ENCODE data around the gene FHL1.

FHL1 gene

GRCh38 chrX:136162827-136163570 lies 15.7 kb downstream of the FHL1 start:
- no peak overlapping the region for H2AK5ac ChIP-seq (ENCODE audit: low read length)
- H3K9me3 ChIP-seq (ENCODE audit: insufficient read depth, low read depth, low read length): no peaks in the 10 kb centered on the region
- H3K79me1 ChIP-seq (ENCODE audit: low read length): no peaks in the 10 kb centered on the region
- H2AFZ ChIP-seq (ENCODE audit: insufficient read depth, low read length, poor library complexity): no peak overlapping the region
- no peak overlapping the region for H3K18ac ChIP-seq (ENCODE audit: low read length)
- no peaks in the 10 kb centered on the region for H3K27me3 ChIP-seq (ENCODE audit: insufficient read depth, low read length)
- H4K8ac ChIP-seq (ENCODE audit: low read depth, low read length): no peak overlapping the region
- no peak overlapping the region for H3K4ac ChIP-seq (ENCODE audit: low read depth, low read length)
- no peak overlapping the region for H3K4me2 ChIP-seq (ENCODE audit: low read length)
- H2BK12ac ChIP-seq (ENCODE audit: low read length): no peak overlapping the region
- DNase-seq: peak in 1 of 2 donors; percentile 58
- no peak overlapping the region for H3K27ac ChIP-seq (ENCODE audit: low read depth, low read length)
- H3K23ac ChIP-seq (ENCODE audit: low read length): no peak overlapping the region
- no peaks in the 10 kb centered on the region for H3K4me1 ChIP-seq (ENCODE audit: control insufficient read depth in 1 of 2, insufficient read depth in 2 of 2, low read length in 2 of 2)
- H3K4me3 ChIP-seq (ENCODE audit: low read depth, low read length): no peak overlapping the region
- no peaks in the 10 kb centered on the region for H3K36me3 ChIP-seq (ENCODE audit: control insufficient read depth in 1 of 2, insufficient read depth in 2 of 2, low read length in 2 of 2)
- H4K91ac ChIP-seq (ENCODE audit: low read depth, low read length): no peak overlapping the region
- H4K12ac ChIP-seq (ENCODE audit: low read depth, low read length): no peak overlapping the region
- no CpG with 5 or more reads among the region's 9 CpGs for WGBS (ENCODE audit: extremely low coverage, insufficient coverage, insufficient read length)
- H3K14ac ChIP-seq (ENCODE audit: low read length): no peak overlapping the region
- H2BK5ac ChIP-seq (ENCODE audit: low read depth, low read length, poor library complexity): no peak overlapping the region
- no peak overlapping the region for H3K9ac ChIP-seq (ENCODE audit: low read length)
- no peaks in the 10 kb centered on the region for H3K79me2 ChIP-seq (ENCODE audit: control insufficient read depth, insufficient read depth, low read length, poor library complexity)
- H2BK120ac ChIP-seq (ENCODE audit: insufficient read depth, low read length, poor library complexity): no peak overlapping the region

DNA sequence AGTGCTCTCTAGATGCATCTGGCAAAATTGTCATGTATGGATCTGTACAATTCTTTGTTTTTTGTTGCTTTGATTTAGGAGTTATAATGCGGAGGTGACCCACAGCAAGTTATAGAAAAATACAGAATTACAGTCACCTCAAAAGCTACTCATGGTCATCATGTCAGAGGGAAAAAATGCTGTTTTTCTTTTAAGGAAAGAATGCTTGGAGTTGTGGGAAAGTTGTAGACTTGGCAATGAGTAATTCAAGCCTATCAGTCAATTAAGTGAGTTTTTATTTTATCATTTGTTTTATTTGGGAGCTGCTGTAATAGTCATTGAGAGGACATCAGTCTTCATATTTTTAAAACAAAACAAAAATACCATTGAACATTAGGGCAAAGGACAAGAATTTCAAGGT lies 16.4 kb downstream of the FHL1 start:
- Histone ChIP-seq H3K4ac (ENCODE audit: low read depth, low read length) (no peak overlapping the region), H3K18ac (ENCODE audit: low read length) (no peak overlapping the region), H3K27me3 (ENCODE audit: insufficient read depth, low read length) (no peaks in the 10 kb centered on the region), H3K4me2 (ENCODE audit: low read length) (no peak overlapping the region), H2BK12ac (ENCODE audit: low read length) (no peak overlapping the region), H3K27ac (ENCODE audit: low read depth, low read length) (no peak overlapping the region), H3K36me3 (ENCODE audit: control insufficient read depth in 1 of 2, insufficient read depth in 2 of 2, low read length in 2 of 2) (no peaks in the 10 kb centered on the region), H3K23ac (ENCODE audit: low read length) (no peak overlapping the region), H3K79me2 (ENCODE audit: control insufficient read depth, insufficient read depth, low read length, poor library complexity) (no peaks in the 10 kb centered on the region), H4K8ac (ENCODE audit: low read depth, low read length) (no peak overlapping the region), H3K14ac (ENCODE audit: low read length) (no peak overlapping the region), H3K9ac (ENCODE audit: low read length) (no peak overlapping the region), H3K4me3 (ENCODE audit: low read depth, low read length) (no peak overlapping the region), H3K4me1 (ENCODE audit: control insufficient read depth in 1 of 2, insufficient read depth in 2 of 2, low read length in 2 of 2) (no peaks in the 10 kb centered on the region), H3K79me1 (ENCODE audit: low read length) (no peaks in the 10 kb centered on the region), H4K12ac (ENCODE audit: low read depth, low read length) (no peak overlapping the region), H4K91ac (ENCODE audit: low read depth, low read length) (no peak overlapping the region), H2BK5ac (ENCODE audit: low read depth, low read length, poor library complexity) (no peak overlapping the region), H2AFZ (ENCODE audit: insufficient read depth, low read length, poor library complexity) (no peak overlapping the region), H3K9me3 (ENCODE audit: insufficient read depth, low read depth, low read length) (no peaks in the 10 kb centered on the region), H2AK5ac (ENCODE audit: low read length) (no peak overlapping the region), H2BK120ac (ENCODE audit: insufficient read depth, low read length, poor library complexity) (no peak overlapping the region)
- DNase-seq: peak in 1 of 2 donors; percentile 34
- WGBS (ENCODE audit: extremely low coverage, insufficient coverage, insufficient read length): no CpG with 5 or more reads among the region's 1 CpG

- no CpG with 5 or more reads among the region's 3 CpGs for WGBS (ENCODE audit: extremely low coverage, insufficient coverage, insufficient read length)
- Histone ChIP-seq H3K18ac (ENCODE audit: low read length) (no peak overlapping the region), H3K4me1 (ENCODE audit: control insufficient read depth in 1 of 2, insufficient read depth in 2 of 2, low read length in 2 of 2) (peaks cover 0 to 2% of the 10 kb centered on the region in 2 experiments), H2AFZ (ENCODE audit: insufficient read depth, low read length, poor library complexity) (no peak overlapping the region), H3K4ac (ENCODE audit: low read depth, low read length) (no peak overlapping the region), H3K4me2 (ENCODE audit: low read length) (no peak overlapping the region), H2BK5ac (ENCODE audit: low read depth, low read length, poor library complexity) (no peak overlapping the region), H3K4me3 (ENCODE audit: low read depth, low read length) (no peak overlapping the region), H4K8ac (ENCODE audit: low read depth, low read length) (no peak overlapping the region), H3K14ac (ENCODE audit: low read length) (no peak overlapping the region), H3K79me2 (ENCODE audit: control insufficient read depth, insufficient read depth, low read length, poor library complexity) (no peaks in the 10 kb centered on the region), H3K36me3 (ENCODE audit: control insufficient read depth in 1 of 2, insufficient read depth in 2 of 2, low read length in 2 of 2) (no peaks in the 10 kb centered on the region), H2BK120ac (ENCODE audit: insufficient read depth, low read length, poor library complexity) (no peak overlapping the region), H3K9ac (ENCODE audit: low read length) (no peak overlapping the region), H3K79me1 (ENCODE audit: low read length) (no peaks in the 10 kb centered on the region), H3K9me3 (ENCODE audit: insufficient read depth, low read depth, low read length) (no peaks in the 10 kb centered on the region), H2AK5ac (ENCODE audit: low read length) (no peak overlapping the region), H2BK12ac (ENCODE audit: low read length) (no peak overlapping the region), H3K23ac (ENCODE audit: low read length) (no peak overlapping the region), H3K27ac (ENCODE audit: low read depth, low read length) (no peak overlapping the region), H4K91ac (ENCODE audit: low read depth, low read length) (no peak overlapping the region), H4K12ac (ENCODE audit: low read depth, low read length) (no peak overlapping the region), H3K27me3 (ENCODE audit: insufficient read depth, low read length) (no peaks in the 10 kb centered on the region)
- DNase-seq: no peak
Observed at GRCh38 chrX:136165406-136165805, 18.1 kb downstream of the FHL1 start.

DNA sequence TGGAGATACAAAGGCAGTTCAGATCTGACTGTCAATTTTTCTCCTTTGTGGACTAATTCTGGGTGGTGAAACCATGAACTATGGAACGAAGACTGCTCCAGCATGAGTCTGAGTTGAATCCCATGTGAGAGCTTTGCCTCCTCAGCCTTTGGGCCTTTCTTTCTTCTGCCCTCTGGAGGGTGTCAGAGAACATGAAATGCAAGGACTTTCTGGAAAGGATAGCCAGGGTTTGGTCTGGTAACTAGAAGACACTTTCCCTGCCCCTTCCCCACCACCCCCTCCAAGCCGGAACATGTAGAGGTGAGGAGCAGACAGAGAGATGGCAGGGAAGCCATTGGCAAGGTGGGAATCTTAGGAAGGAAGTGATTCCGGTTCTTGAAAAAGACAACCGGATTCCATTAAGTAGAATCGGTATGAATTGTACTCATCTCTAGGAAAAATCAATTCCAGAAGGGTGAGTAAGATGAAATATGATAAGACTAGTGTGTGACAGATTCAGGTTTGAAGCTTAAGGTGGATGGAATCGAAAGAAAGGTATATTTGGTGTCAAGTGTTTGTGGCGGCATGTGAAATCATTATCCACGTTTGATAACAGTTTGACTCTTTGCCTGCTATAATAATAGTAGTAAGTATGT lies 19.0 kb downstream of the FHL1 start:
- no peaks in the 10 kb centered on the region for H3K9me3 ChIP-seq (ENCODE audit: insufficient read depth, low read depth, low read length)
- no peaks in the 10 kb centered on the region for H3K36me3 ChIP-seq (ENCODE audit: control insufficient read depth in 1 of 2, insufficient read depth in 2 of 2, low read length in 2 of 2)
- WGBS (ENCODE audit: extremely low coverage, insufficient coverage, insufficient read length): no CpG with 5 or more reads among the region's 8 CpGs
- H3K27me3 ChIP-seq (ENCODE audit: insufficient read depth, low read length): no peaks in the 10 kb centered on the region
- H2BK120ac ChIP-seq (ENCODE audit: insufficient read depth, low read length, poor library complexity): no peak overlapping the region
- no peak overlapping the region for H3K4me2 ChIP-seq (ENCODE audit: low read length)
- H4K8ac ChIP-seq (ENCODE audit: low read depth, low read length): no peak overlapping the region
- no peak overlapping the region for H3K18ac ChIP-seq (ENCODE audit: low read length)
- peaks cover 0 to 2% of the 10 kb centered on the region in 2 experiments for H3K4me1 ChIP-seq (ENCODE audit: control insufficient read depth in 1 of 2, insufficient read depth in 2 of 2, low read length in 2 of 2)
- H3K14ac ChIP-seq (ENCODE audit: low read length): no peak overlapping the region
- H2AFZ ChIP-seq (ENCODE audit: insufficient read depth, low read length, poor library complexity): no peak overlapping the region
- no peak overlapping the region for H3K4ac ChIP-seq (ENCODE audit: low read depth, low read length)
- no peak overlapping the region for H4K91ac ChIP-seq (ENCODE audit: low read depth, low read length)
- no peak overlapping the region for H3K9ac ChIP-seq (ENCODE audit: low read length)
- H3K79me2 ChIP-seq (ENCODE audit: control insufficient read depth, insufficient read depth, low read length, poor library complexity): no peaks in the 10 kb centered on the region
- no peak overlapping the region for H3K27ac ChIP-seq (ENCODE audit: low read depth, low read length)
- no peak overlapping the region for H4K12ac ChIP-seq (ENCODE audit: low read depth, low read length)
- no peak overlapping the region for H2AK5ac ChIP-seq (ENCODE audit: low read length)
- no peak overlapping the region for H2BK12ac ChIP-seq (ENCODE audit: low read length)
- H3K23ac ChIP-seq (ENCODE audit: low read length): no peak overlapping the region
- no peak overlapping the region for H3K4me3 ChIP-seq (ENCODE audit: low read depth, low read length)
- DNase-seq: peak; percentile 34 to 72
- no peaks in the 10 kb centered on the region for H3K79me1 ChIP-seq (ENCODE audit: low read length)
- H2BK5ac ChIP-seq (ENCODE audit: low read depth, low read length, poor library complexity): no peak overlapping the region

All from trophoblast cell (in vitro differentiated cells and primary cell).